Measurements from ENCODE around the gene SLC38A8.

SLC38A8 gene

GRCh38 chr16:84009282-84009681, 33.3 kb downstream of the SLC38A8 start:
- no peaks in the 10 kb centered on the region for H3K9me2 ChIP-seq (replicated peaks; ENCODE audit: control insufficient read depth, low read length)
- H3K4me1 ChIP-seq (ENCODE audit: control insufficient read depth, low read length) = peaks cover 1% of the 10 kb centered on the region
- no peak overlapping the region for H3K27ac ChIP-seq (ENCODE audit: low read depth, low read length)
- no peaks in the 10 kb centered on the region for H3K27me3 ChIP-seq (ENCODE audit: control insufficient read depth, low read length)
- H3F3A ChIP-seq (ENCODE audit: control insufficient read depth, insufficient read depth) = no peaks in the 10 kb centered on the region
- H3K79me2 ChIP-seq (ENCODE audit: control insufficient read depth, low read length) = no peaks in the 10 kb centered on the region
- TF ChIP-seq EZH2phosphoT487 (IDR thresholded peaks at IDR 0.05; ENCODE audit: borderline replicate concordance, low read length) (no peak), CTCF (IDR thresholded peaks at IDR 0.05; ENCODE audit: low read depth, low read length, poor library complexity, severe bottlenecking) (no peak)
- no peaks in the 10 kb centered on the region for H3K9me3 ChIP-seq (ENCODE audit: control insufficient read depth, insufficient read depth, low read length)
- H3K4me3 ChIP-seq (ENCODE audit: low read length) = no peak overlapping the region
- H4K20me1 ChIP-seq (ENCODE audit: control insufficient read depth, insufficient read depth, low read depth, low read length) = no peaks in the 10 kb centered on the region
- H3K4me2 ChIP-seq (ENCODE audit: low read length) = no peak overlapping the region
- no peaks in the 10 kb centered on the region for H3K36me3 ChIP-seq (ENCODE audit: control insufficient read depth, low read length)

- no peak for TF ChIP-seq EZH2phosphoT487 (IDR thresholded peaks at IDR 0.05; ENCODE audit: borderline replicate concordance, low read length)
- TF ChIP-seq CTCF (IDR thresholded peaks at IDR 0.05; ENCODE audit: low read depth, low read length, poor library complexity, severe bottlenecking) = no peak
- Histone ChIP-seq H3K4me1 (ENCODE audit: control insufficient read depth, low read length) (no peaks in the 10 kb centered on the region), H3K9me2 (replicated peaks; ENCODE audit: control insufficient read depth, low read length) (no peaks in the 10 kb centered on the region), H3K79me2 (ENCODE audit: control insufficient read depth, low read length) (no peaks in the 10 kb centered on the region), H4K20me1 (ENCODE audit: control insufficient read depth, insufficient read depth, low read depth, low read length) (no peaks in the 10 kb centered on the region), H3F3A (ENCODE audit: control insufficient read depth, insufficient read depth) (no peaks in the 10 kb centered on the region), H3K4me3 (ENCODE audit: low read length) (no peak overlapping the region), H3K9me3 (ENCODE audit: control insufficient read depth, insufficient read depth, low read length) (no peaks in the 10 kb centered on the region), H3K27me3 (ENCODE audit: control insufficient read depth, low read length) (no peaks in the 10 kb centered on the region), H3K27ac (ENCODE audit: low read depth, low read length) (no peak overlapping the region), H3K36me3 (ENCODE audit: control insufficient read depth, low read length) (no peaks in the 10 kb centered on the region), H3K4me2 (ENCODE audit: low read length) (no peak overlapping the region)
Measured at GRCh38 chr16:84007965-84008364, 34.6 kb downstream of the SLC38A8 start.

- Histone ChIP-seq H3F3A (ENCODE audit: control insufficient read depth, insufficient read depth) (no peaks in the 10 kb centered on the region), H3K79me2 (ENCODE audit: control insufficient read depth, low read length) (no peaks in the 10 kb centered on the region), H3K4me3 (ENCODE audit: low read length) (no peak overlapping the region), H3K9me3 (ENCODE audit: control insufficient read depth, insufficient read depth, low read length) (no peaks in the 10 kb centered on the region), H3K27ac (ENCODE audit: low read depth, low read length) (no peak overlapping the region), H3K27me3 (ENCODE audit: control insufficient read depth, low read length) (no peaks in the 10 kb centered on the region), H3K9me2 (replicated peaks; ENCODE audit: control insufficient read depth, low read length) (no peaks in the 10 kb centered on the region), H3K4me2 (ENCODE audit: low read length) (no peak overlapping the region), H3K4me1 (ENCODE audit: control insufficient read depth, low read length) (no peaks in the 10 kb centered on the region), H3K36me3 (ENCODE audit: control insufficient read depth, low read length) (no peaks in the 10 kb centered on the region), H4K20me1 (ENCODE audit: control insufficient read depth, insufficient read depth, low read depth, low read length) (no peaks in the 10 kb centered on the region)
- TF ChIP-seq EZH2phosphoT487 (IDR thresholded peaks at IDR 0.05; ENCODE audit: borderline replicate concordance, low read length) = no peak
- TF ChIP-seq CTCF (IDR thresholded peaks at IDR 0.05; ENCODE audit: low read depth, low read length, poor library complexity, severe bottlenecking) = no peak
Measured at GRCh38 chr16:84007520-84007919, 35.1 kb downstream of the SLC38A8 start.

GRCh38 chr16:84005391-84005790, 37.2 kb downstream of the SLC38A8 start:
- TF ChIP-seq EZH2phosphoT487 (IDR thresholded peaks at IDR 0.05; ENCODE audit: borderline replicate concordance, low read length) = no peak
- TF ChIP-seq CTCF (IDR thresholded peaks at IDR 0.05; ENCODE audit: low read depth, low read length, poor library complexity, severe bottlenecking) = no peak

More at GRCh38 chr16:84005391-84005790, 37.2 kb downstream of the SLC38A8 start:
- H3K9me3 ChIP-seq (ENCODE audit: control insufficient read depth, insufficient read depth, low read length) = no peaks in the 10 kb centered on the region
- H3K4me1 ChIP-seq (ENCODE audit: control insufficient read depth, low read length) = no peaks in the 10 kb centered on the region
- H3K4me3 ChIP-seq (ENCODE audit: low read length) = no peak overlapping the region
- H3K4me2 ChIP-seq (ENCODE audit: low read length) = no peak overlapping the region
- no peaks in the 10 kb centered on the region for H3K36me3 ChIP-seq (ENCODE audit: control insufficient read depth, low read length)
- no peaks in the 10 kb centered on the region for H3K9me2 ChIP-seq (replicated peaks; ENCODE audit: control insufficient read depth, low read length)
- H3F3A ChIP-seq (ENCODE audit: control insufficient read depth, insufficient read depth) = no peaks in the 10 kb centered on the region
- H4K20me1 ChIP-seq (ENCODE audit: control insufficient read depth, insufficient read depth, low read depth, low read length) = no peaks in the 10 kb centered on the region
- no peak overlapping the region for H3K27ac ChIP-seq (ENCODE audit: low read depth, low read length)
- no peaks in the 10 kb centered on the region for H3K79me2 ChIP-seq (ENCODE audit: control insufficient read depth, low read length)
- H3K27me3 ChIP-seq (ENCODE audit: control insufficient read depth, low read length) = no peaks in the 10 kb centered on the region

Data from DOHH2 (cell line).